ENCODE data around the gene CRTAC1. TPM values are rescaled to one million over a fixed set of nuclear protein-coding genes. Genes with fewer than 3 reads are reported as not detected.

Gene CRTAC1
- polyA plus RNA-seq, 1 donor (not counting 4 experiments of a cell fraction or from before 2014, with no cell fraction given), result not detected

DNA sequence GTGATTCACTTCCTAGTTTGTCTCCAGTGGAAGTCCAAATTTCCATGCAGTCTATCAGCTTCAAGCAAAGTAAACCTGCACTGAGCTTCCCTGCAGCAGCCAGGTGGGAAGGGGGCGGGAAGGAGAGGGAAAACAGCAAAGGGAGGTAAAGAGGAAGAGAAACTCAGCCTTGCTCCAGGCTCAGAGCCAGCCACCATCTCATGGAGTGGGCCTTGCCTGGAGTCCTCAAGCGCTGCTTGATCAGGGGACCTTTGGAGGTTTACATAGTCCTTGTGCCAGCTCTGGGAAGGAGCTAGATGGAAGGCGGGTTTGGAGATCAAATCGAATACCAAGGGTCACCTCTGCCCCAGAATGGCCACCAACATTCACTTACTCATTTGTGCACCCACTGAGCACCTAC is 7.4 kb downstream of the CRTAC1 start:
- Histone ChIP-seq H3K4me2 (ENCODE audit: control insufficient read depth, extremely low read depth, insufficient read depth, low read depth, low read length) (no peak overlapping the region), H4K20me1 (ENCODE audit: control insufficient read depth, extremely low read depth, insufficient read depth, low read length) (peaks cover 2% of the 10 kb centered on the region), H3K9me1 (ENCODE audit: control insufficient read depth, extremely low read depth, insufficient read depth, low read length) (no peaks in the 10 kb centered on the region), H2AFZ (ENCODE audit: control insufficient read depth, low read length) (no peak overlapping the region), H3K4me3 (ENCODE audit: control insufficient read depth in 2 of 3, extremely low read depth in 1 of 3, insufficient read depth in 2 of 3, low read depth in 1 of 3, low read length in 3 of 3) (no peak overlapping the region), H3K9me3 (ENCODE audit: control insufficient read depth, low read depth, low read length) (no peaks in the 10 kb centered on the region), H3K79me2 (ENCODE audit: control insufficient read depth, insufficient read depth, low read length) (no peaks in the 10 kb centered on the region), H3K9ac (ENCODE audit: control insufficient read depth, extremely low read depth, insufficient read depth, low read length) (no peak overlapping the region), H3K4me1 (ENCODE audit: control insufficient read depth, extremely low read depth, insufficient read depth, low read length) (no peaks in the 10 kb centered on the region), H3K27me3 (ENCODE audit: control insufficient read depth, extremely low read depth, insufficient read depth, low read length) (peaks cover 17% of the 10 kb centered on the region), H3K36me3 (ENCODE audit: control insufficient read depth in 2 of 2, extremely low read depth in 1 of 2, insufficient read depth in 2 of 2, low read length in 2 of 2) (no peaks in the 10 kb centered on the region), H3K27ac (ENCODE audit: control insufficient read depth, insufficient read depth, low read length) (no peak overlapping the region)
- DNase-seq (ENCODE audit: low read depth, low spot score) (no peak), FAIRE-seq (no peak)
- dilution Hi-C loops (cut with MboI; ENCODE audit: extremely low pct_ligation_motif_present, low sequenced_read_pairs), result no loop called here
- TF ChIP-seq EZH2 (IDR thresholded peaks at IDR 0.05; ENCODE audit: low read length) (no peak), CTCF (optimal IDR thresholded peaks at IDR 0.05 in 1 of 3, IDR thresholded peaks at IDR 0.05 in 1 of 3, conservative IDR thresholded peaks at IDR 0.05 in 1 of 3; ENCODE audit: extremely low read depth in 1 of 3, insufficient read depth in 2 of 3, low read length in 3 of 3) (no peak)

DNA sequence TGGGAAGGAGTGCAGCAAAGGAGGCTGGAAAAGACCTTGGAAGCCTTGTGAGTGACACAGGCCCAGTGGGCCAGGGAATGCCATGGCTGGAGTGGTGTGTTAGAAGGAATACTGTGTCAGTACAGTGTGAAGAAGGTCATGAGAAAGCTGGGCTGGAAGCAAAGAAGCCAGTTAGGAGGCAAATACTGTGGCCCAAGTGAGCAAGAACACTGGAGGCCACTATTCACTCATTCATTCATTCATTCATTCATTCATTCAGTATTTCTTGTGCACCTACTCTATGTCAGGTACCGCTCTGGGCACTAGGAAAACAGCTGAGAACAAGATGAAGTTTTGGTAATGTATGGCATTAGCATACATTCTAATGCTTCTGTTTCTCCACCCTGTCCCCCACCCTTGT is 9.6 kb downstream of the CRTAC1 start:
- no peak for DNase-seq (ENCODE audit: low read depth, low spot score)
- no peaks in the 10 kb centered on the region for H3K36me3 ChIP-seq (ENCODE audit: control insufficient read depth in 2 of 2, extremely low read depth in 1 of 2, insufficient read depth in 2 of 2, low read length in 2 of 2)
- H3K27me3 ChIP-seq (ENCODE audit: control insufficient read depth, extremely low read depth, insufficient read depth, low read length), result peaks cover 14% of the 10 kb centered on the region
- H3K4me2 ChIP-seq (ENCODE audit: control insufficient read depth, extremely low read depth, insufficient read depth, low read depth, low read length), result no peak overlapping the region
- H3K79me2 ChIP-seq (ENCODE audit: control insufficient read depth, insufficient read depth, low read length), result no peaks in the 10 kb centered on the region
- no peak overlapping the region for H3K4me3 ChIP-seq (ENCODE audit: control insufficient read depth in 2 of 3, extremely low read depth in 1 of 3, insufficient read depth in 2 of 3, low read depth in 1 of 3, low read length in 3 of 3)
- H4K20me1 ChIP-seq (ENCODE audit: control insufficient read depth, extremely low read depth, insufficient read depth, low read length), result no peaks in the 10 kb centered on the region
- TF ChIP-seq CTCF (optimal IDR thresholded peaks at IDR 0.05 in 1 of 3, IDR thresholded peaks at IDR 0.05 in 1 of 3, conservative IDR thresholded peaks at IDR 0.05 in 1 of 3; ENCODE audit: extremely low read depth in 1 of 3, insufficient read depth in 2 of 3, low read length in 3 of 3), result no peak
- no peak for TF ChIP-seq EZH2 (IDR thresholded peaks at IDR 0.05; ENCODE audit: low read length)
- no peak overlapping the region for H3K27ac ChIP-seq (ENCODE audit: control insufficient read depth, insufficient read depth, low read length)
- H3K9ac ChIP-seq (ENCODE audit: control insufficient read depth, extremely low read depth, insufficient read depth, low read length), result no peak overlapping the region
- no peaks in the 10 kb centered on the region for H3K4me1 ChIP-seq (ENCODE audit: control insufficient read depth, extremely low read depth, insufficient read depth, low read length)
- H2AFZ ChIP-seq (ENCODE audit: control insufficient read depth, low read length), result no peak overlapping the region
- FAIRE-seq, result no peak
- H3K9me3 ChIP-seq (ENCODE audit: control insufficient read depth, low read depth, low read length), result no peaks in the 10 kb centered on the region
- H3K9me1 ChIP-seq (ENCODE audit: control insufficient read depth, extremely low read depth, insufficient read depth, low read length), result no peaks in the 10 kb centered on the region
- dilution Hi-C loops (cut with MboI; ENCODE audit: extremely low pct_ligation_motif_present, low sequenced_read_pairs), result no loop called here

All from keratinocyte (primary cell).